Measurements from ENCODE around the gene DDX24.

DDX24 gene

DNA sequence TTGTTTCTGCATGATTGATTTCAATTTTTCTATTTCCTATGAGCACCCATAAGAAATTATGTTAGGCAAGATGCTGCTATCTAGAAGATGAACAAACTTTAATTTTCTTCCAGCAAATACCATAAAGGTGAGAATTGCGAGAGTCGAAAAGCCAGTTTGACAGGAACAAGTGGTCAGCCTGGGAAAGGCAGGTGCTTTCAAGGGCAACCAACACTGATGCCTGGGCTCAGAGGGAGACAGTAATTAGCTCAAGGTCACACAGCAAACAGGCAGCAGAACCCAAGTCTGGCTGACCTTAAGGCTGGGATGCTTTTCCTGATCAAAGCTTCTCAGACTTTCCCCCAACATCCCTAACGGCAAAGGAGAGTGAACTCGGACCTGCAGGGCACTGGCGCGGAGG is 61.7 kb downstream of the DDX24 start:
- DNase-seq (ENCODE audit: insufficient read length, low spot score) (no peak), FAIRE-seq (no peak)
- no peak for TF ChIP-seq CTCF (IDR thresholded peaks at IDR 0.05; ENCODE audit: insufficient read depth, missing control alignments)

DNA sequence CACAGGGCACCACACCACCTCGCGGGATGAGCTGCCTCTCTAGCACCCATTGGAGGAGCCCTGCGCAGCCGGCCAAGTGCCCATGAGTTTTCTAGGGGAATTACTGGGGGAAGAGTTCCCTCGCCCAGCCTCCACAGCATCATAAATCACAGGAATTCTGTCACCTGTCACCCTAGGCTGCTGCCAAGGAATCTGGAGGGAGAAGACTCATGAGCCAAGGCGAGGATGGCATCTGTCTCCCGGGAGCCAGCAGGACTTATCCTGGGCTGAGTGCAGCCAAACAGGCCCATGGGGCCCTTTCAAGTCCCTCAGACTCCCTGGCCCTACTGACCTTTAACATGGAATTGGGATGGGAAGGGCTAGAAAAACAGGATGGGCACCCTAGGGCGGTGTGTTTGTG is 62.7 kb downstream of the DDX24 start:
- DNase-seq (ENCODE audit: insufficient read length, low spot score) (no peak), FAIRE-seq (no peak)
- no peak for TF ChIP-seq CTCF (IDR thresholded peaks at IDR 0.05; ENCODE audit: insufficient read depth, missing control alignments)

DNA sequence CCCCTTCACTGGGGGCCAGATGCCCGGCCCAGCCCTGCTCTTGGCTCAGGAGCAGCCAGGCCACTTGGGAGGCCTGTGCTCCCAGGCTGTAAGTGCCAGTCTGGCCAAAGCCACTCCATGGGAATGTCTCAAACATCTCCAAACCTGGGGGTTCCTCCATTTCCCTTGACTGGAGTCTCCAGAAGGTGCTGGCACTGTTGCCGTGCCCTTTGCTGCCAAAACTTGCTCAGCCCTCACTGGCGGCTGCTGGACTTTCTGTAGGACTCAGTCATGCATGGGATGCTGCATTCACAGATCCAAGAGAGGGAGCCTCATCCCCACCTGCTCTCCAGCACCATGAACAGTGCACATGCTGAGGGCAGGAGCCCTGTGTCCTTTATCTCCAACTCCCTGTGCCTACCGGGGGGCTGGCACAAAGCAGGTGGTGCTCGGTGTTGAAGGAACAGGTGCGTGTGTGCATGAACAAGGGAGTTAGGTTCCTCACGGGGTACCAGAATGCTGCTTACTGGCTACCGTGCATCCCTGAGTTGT is 64.5 kb downstream of the DDX24 start:
- DNase-seq (ENCODE audit: insufficient read length, low spot score), result no peak
- FAIRE-seq, result no peak
- TF ChIP-seq CTCF (IDR thresholded peaks at IDR 0.05; ENCODE audit: insufficient read depth, missing control alignments), result no peak

GRCh38 chr14:94015223-94015622 is 65.8 kb downstream of the DDX24 start:
- DNase-seq (ENCODE audit: insufficient read length, low spot score), result no peak
- FAIRE-seq, result no peak
- TF ChIP-seq CTCF (IDR thresholded peaks at IDR 0.05; ENCODE audit: insufficient read depth, missing control alignments), result no peak

GRCh38 chr14:94014382-94014781 is 66.6 kb downstream of the DDX24 start:
- no peak for DNase-seq (ENCODE audit: insufficient read length, low spot score)
- no peak for TF ChIP-seq CTCF (IDR thresholded peaks at IDR 0.05; ENCODE audit: insufficient read depth, missing control alignments)
- no peak for FAIRE-seq

GRCh38 chr14:94011795-94012194 is 69.2 kb downstream of the DDX24 start:
- TF ChIP-seq CTCF (IDR thresholded peaks at IDR 0.05; ENCODE audit: insufficient read depth, missing control alignments), result no peak
- DNase-seq (ENCODE audit: insufficient read length, low spot score) (no peak), FAIRE-seq (no peak)

DNA sequence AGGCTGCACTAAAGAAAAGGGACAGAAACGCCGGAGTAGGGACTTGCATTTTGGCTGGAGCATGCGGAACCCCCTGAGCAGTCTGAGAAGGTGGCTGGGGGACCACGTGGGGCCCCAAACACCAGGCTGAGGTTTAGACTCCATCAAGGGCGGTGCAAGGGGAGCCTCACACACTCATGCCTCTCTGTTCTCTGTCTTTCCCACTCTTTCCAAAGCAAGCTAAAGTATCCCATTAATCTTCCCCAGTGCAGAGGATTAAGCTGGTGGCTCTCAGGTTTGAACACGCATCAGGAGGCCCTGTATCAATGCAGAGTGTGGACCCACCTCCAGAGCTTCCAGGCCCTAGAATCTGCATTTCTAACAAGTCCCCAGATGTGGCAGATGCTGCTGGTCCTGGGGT is 70.4 kb downstream of the DDX24 start:
- peak; percentile 52 for DNase-seq (ENCODE audit: insufficient read length, low spot score)
- FAIRE-seq, result no peak
- no peak for TF ChIP-seq CTCF (IDR thresholded peaks at IDR 0.05; ENCODE audit: insufficient read depth, missing control alignments)
